HG03135 (cell line): ENCODE data around the gene KRTAP2-2.
"Not testable (repeated sequence)": the region's sequence is repeated elsewhere in the genome, so short reads cannot be mapped to it uniquely, and the experiment has no call there.

Experiments
- ATAC-seq: cut with Tn5 transposase; IDR thresholded peaks from one replicate; pipeline ENCODE4 v1.9.1; 2021; ENCODE audit warnings: mild to moderate bottlenecking, moderate library complexity; ENCODE audit not compliant: unreplicated experiment

Gene KRTAP2-2

GRCh38 chr17:41055130-41055529, at the start of gene KRTAP2-2:
TSS of gene KRTAP2-2 (minus strand) at chr17:41055230. CDS start at chr17:41055211, 19 bp downstream.
- ATAC-seq = not testable (repeated sequence)

GRCh38 chr17:41104386-41105038, 49.5 kb upstream of the KRTAP2-2 start:
- not testable (repeated sequence) for ATAC-seq

GRCh38 chr17:41103896-41104295, 48.9 kb upstream of the KRTAP2-2 start:
- ATAC-seq = no peak

- ATAC-seq = no peak
Observed at GRCh38 chr17:41101586-41102259, 46.7 kb upstream of the KRTAP2-2 start, which contains the start of gene KRTAP4-16. TSS of gene KRTAP4-16 (minus strand) at chr17:41102209. CDS start at chr17:41102209, 0 bp downstream.

- ATAC-seq = not testable (repeated sequence)
Observed at GRCh38 chr17:41099682-41100480, 44.9 kb upstream of the KRTAP2-2 start.

GRCh38 chr17:41098481-41098880, 43.5 kb upstream of the KRTAP2-2 start:
- no peak for ATAC-seq

- no peak for ATAC-seq
Observed at GRCh38 chr17:41098042-41098441, 43.0 kb upstream of the KRTAP2-2 start, which contains the start of gene KRTAP4-8. TSS of gene KRTAP4-8 (minus strand) at chr17:41098142. CDS start at chr17:41098084, 58 bp downstream.

GRCh38 chr17:41096055-41096454, 41.0 kb upstream of the KRTAP2-2 start:
- no peak for ATAC-seq

- ATAC-seq = not testable (repeated sequence)
Observed at GRCh38 chr17:41088760-41089352, 33.8 kb upstream of the KRTAP2-2 start.

GRCh38 chr17:41084100-41084856, 29.2 kb upstream of the KRTAP2-2 start, which contains the start of gene KRTAP4-7:
TSS of gene KRTAP4-7 (plus strand) at chr17:41084150. CDS start at chr17:41084207, 57 bp downstream.
- ATAC-seq = not testable (repeated sequence)

GRCh38 chr17:41083427-41083826, 28.4 kb upstream of the KRTAP2-2 start:
- not testable (repeated sequence) for ATAC-seq

GRCh38 chr17:41082626-41083025, 27.6 kb upstream of the KRTAP2-2 start:
- no peak for ATAC-seq

GRCh38 chr17:41076788-41077187, 21.8 kb upstream of the KRTAP2-2 start:
- no peak for ATAC-seq

GRCh38 chr17:41073676-41074075, 18.6 kb upstream of the KRTAP2-2 start:
- ATAC-seq = no peak

- no peak for ATAC-seq
Observed at GRCh38 chr17:41071606-41072360, 16.8 kb upstream of the KRTAP2-2 start.

GRCh38 chr17:41069031-41069430, 14.0 kb upstream of the KRTAP2-2 start:
- ATAC-seq = no peak

- ATAC-seq = no peak
Observed at GRCh38 chr17:41067281-41067680, 12.3 kb upstream of the KRTAP2-2 start.

GRCh38 chr17:41065829-41066624, 11.0 kb upstream of the KRTAP2-2 start, which contains the start of gene KRTAP2-4:
TSS of gene KRTAP2-4 (minus strand) at chr17:41065879. CDS start at chr17:41065845, 34 bp downstream.
- ATAC-seq = no peak
